Activated CD4-positive, alpha-beta T cell treated with anti-CD3 and anti-CD28 coated beads, Interleukin-10, Interleukin-2, amounts not matched to agents 100 ng/mL and 50 ng/mL, durations not matched to agents 16 hours and 8 hours (primary cell): ENCODE results near the gene CYBA.
A peak's percentile ranks its signal among the peaks of the same experiment; 100 is the strongest.
"Not testable (repeated sequence)": the region's sequence is repeated elsewhere in the genome, so short reads cannot be mapped to it uniquely, and the experiment has no call there.

ENCODE experiments used
- DNase-seq: peaks from one replicate; pipeline ENCODE4 v3.0.0-alpha.2; 2020

The CYBA gene

DNA sequence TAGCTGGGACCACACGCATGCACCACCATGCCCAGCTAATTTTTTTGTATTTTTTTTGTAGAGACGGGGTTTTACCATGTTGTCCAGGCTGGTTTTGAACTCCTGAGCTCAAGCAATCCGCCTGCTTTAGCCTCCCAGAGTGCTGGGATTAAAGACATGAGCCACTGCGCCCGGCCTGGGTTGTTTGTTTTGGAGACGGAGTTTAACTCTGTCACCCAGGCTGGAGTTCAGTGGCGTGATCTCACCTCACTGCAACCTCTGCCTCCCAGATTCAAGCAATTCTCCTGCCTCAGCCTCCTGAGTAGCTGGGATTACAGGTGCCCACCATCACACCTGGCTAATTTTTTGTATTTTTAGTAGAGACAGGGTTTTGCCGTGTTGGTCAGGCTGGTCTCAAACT, 41.4 kb downstream of the CYBA start:
- DNase-seq = not testable (repeated sequence)

DNA sequence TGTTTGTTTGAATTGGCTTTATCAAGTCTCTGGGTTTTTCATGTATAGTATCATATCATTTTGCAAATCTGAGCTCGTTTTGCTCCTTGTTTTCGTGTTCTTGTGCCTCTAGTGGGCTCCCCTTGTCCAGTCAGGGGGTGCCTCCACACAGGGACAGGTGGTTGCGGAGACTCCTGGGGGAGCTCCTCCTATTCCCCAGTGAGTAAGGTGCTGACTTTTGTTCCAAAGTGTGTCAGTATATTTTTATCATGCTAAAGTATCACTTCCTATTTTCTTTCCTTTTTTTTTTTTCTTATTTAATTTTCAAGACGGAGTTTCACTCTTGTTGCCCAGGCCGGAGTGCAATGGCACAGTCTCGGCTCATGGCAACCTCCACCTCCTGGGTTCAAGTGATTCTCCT, 42.8 kb downstream of the CYBA start:
- DNase-seq = no peak

DNA sequence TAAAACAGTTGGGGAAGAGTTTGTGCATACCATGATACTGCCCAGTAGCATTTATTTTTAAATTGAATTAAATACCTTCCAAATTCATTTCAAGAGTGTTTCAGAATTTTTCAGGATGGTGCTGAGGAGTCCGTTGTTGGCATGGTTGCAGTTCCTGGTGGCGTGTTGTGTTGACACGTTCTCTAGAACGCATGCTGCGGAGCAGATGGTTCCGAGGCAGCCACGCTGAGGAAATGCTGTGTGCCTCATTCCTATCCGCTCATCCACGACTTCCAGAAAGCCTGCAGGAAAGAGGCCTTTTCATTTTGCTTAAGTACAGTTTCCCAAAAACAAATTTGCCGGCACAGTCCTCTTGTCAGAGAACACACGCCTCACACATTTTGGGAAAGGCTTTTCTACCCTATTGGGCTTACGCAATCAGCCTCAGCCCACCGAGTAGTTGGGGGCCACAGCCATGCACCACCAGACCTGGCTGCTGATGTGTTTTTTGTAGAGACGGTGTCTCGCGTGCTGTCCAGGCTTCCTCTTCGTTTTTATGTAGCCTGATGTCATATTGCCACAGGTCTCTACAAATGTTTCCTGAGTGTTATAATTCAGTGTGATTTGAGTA, 44.6 kb downstream of the CYBA start:
- DNase-seq = no peak

DNA sequence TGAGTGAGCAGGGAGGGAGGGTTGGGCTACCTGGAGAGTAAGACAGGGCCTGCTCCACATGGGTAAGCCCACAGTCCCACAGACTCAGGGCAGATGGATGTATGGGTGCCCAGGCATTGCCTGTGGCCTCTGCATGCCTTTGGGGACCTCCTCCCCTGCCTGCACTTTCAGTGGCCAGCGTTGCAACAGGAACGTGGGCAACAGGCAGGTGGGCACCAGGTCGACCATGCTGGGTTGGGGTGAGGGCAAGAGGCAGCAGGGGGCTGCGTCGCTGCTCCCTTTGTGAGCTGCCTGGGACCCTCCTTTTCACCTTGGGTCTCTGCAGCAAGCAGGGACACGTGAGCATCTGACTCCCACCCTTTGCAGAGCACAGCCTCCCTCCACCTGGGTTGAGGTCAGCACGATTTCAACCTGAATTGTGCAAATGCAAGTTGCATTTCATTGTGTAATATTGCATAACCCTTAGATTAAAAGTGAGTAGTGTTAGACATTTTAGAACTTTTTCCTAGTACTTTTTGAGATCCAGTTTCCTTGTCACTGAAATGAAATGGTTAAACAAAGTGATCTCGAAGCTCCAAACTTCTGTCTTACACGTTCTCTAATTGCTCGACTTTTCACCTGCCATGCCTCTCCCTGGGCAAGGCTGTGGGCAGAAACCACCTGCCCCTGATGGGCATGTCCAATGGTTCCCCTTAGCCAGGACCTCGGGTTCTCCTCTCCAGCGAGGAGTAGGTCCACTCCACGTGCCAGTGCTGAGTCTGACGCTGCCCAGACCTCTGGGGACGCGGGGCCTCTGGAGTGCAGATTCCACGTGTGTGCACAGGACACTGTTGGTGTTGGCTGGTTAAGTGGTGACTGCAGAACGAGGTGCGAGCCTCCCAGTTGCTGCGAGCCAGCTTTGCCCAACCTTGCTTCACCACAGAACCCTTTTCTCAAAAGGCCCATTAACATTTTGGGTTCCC, 45.4 kb downstream of the CYBA start:
- no peak for DNase-seq

DNA sequence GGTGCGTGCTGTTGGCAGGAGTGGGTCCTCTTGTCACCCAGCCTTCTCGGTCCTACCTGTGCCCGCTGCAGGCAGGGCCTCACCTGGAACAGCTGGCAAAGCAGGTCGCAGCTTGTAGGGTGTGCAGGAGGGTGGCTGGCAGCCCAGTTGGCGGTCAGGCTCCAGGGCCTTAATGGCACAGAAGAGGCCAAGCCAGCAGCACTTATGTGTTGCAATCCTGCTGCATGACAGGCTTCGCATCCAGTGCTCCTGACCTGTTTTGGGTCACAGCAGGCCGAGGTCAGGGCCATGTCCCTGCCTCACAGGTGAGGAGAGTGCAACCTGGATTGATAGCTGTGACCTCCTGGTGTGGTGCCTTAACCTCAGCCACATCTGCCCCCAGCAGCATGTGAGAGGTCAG, 48.8 kb downstream of the CYBA start:
- DNase-seq = no peak

DNA sequence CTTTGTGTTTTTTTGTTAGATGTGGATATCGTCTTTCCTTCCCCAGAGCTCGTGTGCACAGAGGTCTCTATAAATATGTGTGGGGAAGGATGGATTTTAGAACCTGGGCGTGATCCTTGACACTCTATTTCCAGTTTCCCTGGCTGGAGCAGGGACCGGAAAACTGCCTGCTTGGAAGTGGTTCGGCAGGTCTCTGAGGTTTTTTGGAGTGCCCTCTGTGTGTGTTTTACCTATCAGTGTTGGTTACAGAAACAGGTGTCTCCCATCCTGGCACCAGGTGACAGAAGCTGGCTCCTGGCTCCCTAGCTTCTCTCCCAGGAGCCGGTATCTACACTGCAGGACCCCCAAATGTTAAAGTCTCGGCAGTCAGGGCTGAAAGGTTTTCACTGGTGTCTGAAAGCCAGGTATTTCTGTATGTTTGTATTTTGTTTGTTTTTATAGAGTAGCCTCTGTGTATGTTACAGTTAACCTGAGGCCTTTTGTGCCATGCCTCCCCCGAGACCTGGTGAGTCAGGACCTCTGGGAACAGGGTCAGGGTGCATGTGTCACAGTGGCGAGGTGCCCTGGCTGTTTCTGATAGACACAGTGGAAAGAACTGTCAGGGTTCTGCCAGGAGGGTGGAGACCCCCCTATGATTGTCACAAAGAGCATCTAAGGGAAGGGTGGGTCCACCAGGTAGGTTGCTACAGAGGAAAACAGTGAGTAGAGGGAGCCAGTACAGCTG, 49.4 kb downstream of the CYBA start:
- DNase-seq = no peak

DNA sequence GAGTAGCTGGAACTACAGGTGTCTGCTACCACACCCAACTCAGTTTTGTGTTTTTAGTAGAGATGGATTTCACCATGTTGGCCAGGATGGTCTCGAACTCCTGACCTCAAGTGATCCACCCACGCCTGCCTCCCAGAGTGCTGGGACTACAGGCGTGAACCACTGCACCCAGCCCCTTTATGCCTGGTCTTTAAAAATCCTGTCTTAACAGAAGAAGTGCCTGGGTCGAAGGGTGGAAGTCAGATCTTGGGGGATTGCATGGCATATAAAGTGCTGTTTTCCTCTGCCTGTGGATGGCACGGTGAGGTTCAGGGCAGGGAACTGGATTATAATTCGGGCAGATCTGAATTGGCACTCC, 50.3 kb downstream of the CYBA start:
- DNase-seq = no peak

DNA sequence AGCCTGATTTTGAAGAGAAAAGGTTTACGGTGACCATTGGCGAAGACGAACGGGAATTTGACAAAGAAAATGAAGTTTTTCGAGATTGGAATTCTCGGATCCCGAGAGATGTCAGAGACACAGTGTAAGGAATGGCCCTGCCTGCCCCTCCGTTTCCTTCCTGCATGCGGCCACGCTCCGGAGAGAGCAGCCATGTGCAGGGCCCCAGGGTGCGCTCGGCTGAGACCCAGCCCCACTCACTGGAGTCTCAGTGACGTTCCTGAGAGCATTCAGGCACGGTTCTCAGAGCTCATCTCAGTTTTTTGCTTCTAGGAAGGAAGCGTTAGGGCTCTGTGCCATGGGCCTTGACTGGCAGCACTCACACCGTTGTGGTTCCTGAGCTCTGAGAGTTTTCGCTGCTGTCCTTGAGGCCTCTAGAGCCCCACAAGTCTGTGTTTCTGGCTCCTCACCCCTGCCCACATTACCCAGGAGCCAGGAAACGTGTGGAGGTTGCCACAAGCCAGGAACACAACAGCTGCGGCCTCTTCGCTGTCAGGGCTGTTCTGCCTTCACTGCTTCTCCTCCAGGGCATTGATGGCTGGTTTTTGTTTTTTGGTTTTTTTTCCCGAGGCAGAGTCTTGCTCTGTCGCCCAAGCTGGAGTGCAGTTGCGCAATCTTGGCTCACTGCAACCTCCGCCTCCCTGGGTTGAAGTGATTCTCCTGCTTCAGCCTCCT, 50.9 kb downstream of the CYBA start:
- DNase-seq = no peak

DNA sequence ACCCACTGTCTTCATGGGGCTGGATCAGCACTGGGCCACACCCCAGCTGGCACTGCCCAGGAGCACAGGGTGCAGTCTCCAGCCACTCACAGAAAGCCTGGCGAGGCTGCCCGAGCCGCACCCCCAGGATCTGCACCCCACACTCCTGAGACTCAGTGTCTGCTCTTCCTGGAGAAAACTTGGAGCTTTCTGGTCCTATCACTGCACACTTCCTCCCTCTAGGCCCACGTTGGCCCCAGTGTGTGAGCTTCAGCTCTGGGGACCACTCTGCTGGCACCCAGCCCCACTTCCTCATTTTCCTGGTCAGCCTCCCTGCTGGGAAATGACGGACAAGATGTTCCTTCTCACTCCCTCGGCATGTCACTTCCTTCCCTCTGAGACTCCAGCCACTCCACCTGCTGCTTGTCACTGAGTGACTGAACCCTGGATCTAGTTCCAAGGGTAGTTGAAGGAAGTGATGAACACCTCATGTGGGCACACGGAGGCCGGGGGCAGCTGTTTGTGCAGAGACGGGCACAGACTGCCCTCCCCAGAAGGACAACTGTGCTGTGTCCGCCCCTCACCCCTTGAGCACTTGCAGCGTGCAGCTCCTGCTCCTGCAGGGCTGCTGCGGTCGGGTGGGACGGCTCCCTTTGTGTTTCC, 51.6 kb downstream of the CYBA start:
- DNase-seq = no peak

DNA sequence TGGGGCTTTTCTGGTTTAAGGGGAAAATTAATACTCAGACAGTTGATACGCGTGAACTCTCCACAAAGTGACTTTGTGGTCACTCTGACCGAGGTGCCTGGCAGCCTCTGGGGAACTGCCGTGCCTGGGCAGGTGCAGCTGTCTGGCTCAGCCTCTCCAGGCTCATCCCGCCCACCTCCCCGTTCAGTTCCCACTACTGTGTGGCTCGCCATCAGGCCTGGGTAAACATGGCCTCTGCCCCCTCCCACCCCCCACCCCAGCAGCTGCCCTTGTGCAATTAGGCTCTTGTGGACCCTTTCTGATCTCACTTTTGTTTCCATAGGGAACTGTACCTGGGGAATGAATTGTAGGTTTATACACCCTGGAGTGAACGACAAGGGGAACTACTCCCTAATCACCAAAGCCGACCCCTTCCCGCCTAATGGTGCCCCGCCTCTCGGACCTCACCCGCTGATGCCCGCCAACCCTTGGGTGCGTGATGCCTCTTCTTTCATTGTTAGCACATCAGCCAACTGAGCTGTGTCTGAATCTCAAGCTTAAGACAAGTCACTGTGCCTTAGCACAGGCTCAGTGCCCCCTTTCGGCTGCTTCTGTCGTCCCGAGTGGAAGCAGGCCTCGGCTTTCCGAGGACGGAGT, 52.9 kb downstream of the CYBA start:
- DNase-seq = no peak

DNA sequence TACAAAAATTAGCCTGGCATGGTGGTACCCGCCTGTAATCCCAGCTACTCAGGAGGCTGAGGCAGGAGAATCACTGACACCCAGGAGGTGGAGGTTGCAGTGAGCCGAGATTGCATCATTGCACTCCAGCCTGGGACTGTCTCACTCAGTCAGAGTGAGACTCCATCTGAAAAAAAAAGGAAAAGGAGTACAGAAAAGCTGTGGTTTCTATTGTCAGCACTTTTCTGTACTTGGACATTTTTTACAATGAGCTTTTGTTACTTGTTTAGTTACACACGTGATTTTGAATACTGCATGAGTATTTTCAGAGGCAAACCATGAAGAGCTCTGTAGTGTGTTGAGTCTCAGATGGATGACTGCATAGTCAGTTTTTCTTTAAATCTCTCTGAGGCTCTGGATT, 54.4 kb downstream of the CYBA start:
- DNase-seq = peak; percentile 30

DNA sequence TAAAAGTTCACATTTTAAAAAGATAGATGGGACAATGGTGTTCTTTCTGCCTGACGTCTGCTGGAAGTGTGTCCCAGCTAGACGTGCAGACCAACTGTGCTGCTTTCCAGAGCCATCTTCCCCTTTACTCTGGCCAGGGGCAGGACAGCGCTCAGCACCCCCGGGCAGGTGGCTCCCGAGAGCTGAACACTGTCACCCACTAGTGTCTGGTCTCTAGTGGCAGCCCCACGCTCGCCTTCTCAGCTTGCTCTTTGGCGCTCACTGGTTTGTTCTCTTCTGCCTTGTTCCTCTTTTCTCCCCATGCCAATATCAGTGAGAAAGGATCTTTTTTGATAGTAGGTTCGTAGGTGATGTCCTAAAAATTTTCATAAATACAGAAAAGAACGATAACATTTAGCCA, 54.9 kb downstream of the CYBA start:
- DNase-seq = no peak

DNA sequence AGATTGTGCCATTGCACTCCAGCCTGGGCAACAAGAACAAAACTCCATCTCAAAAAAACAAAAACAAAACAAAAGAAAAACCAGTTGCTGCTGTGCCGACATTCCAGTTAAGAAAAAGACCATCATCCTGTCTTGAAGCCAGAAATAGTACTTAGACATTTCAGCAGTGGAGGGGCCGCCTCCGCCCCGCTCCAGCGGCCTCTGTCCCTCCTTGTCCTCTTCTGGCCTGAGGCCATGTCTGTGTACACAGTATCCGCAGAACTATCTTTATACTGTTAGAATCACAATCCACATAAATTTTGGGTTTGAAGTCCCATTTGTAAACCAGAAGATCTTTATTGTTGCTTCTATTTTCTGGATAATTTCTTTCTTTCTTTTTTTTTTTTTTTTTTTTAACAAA, 55.8 kb downstream of the CYBA start:
- DNase-seq = no peak

DNA sequence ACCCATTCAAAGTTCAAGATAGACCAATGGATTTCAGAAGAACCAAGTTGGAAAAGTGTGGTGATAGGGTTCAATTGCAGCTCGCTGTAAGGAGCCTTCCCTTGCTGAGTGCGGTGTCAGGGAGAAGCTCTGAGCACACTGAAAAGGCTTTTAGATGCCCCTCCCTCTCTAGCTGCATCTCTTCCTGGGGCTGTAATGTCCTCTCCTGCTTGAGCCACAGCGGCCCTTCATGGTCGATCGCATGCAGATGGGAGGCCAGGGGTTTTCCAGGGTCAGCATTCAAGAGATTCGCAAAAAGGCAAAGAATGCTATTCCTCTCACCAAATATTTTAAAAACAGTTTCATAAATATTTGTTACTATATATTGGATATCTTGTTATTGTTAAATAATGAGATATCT, 56.9 kb downstream of the CYBA start:
- no peak for DNase-seq

DNA sequence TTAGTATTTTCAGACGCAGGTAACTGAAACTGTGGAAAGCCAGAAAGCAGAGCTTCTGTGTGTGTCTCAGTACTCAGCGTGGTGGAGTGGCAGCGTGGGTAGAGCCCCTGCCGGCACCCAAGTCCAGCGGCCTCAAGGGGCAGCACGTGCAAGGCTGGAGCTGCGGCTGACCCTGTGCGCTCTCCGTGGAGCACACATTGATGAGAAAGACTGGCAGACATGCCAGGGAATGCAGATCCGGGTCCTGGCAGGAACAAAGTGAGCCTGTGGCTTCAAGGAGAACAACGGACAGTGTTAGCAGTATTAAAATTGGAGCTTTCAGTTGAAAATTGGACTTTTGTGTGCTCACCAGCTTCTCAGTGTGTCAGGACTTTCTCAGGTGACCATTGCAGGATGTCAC, 57.4 kb downstream of the CYBA start:
- DNase-seq = no peak
